Measurements from ENCODE around the gene C1orf159. TPM values are rescaled to one million over a fixed set of nuclear protein-coding genes. Genes with fewer than 3 reads are reported as not detected.
"Not testable (repeated sequence)": the region's sequence is repeated elsewhere in the genome, so short reads cannot be mapped to it uniquely, and the experiment has no call there.

C1orf159 gene
- total RNA-seq, 4 donors from 2014 or later: 14.0 to 32.0 (median 22.7) TPM

DNA sequence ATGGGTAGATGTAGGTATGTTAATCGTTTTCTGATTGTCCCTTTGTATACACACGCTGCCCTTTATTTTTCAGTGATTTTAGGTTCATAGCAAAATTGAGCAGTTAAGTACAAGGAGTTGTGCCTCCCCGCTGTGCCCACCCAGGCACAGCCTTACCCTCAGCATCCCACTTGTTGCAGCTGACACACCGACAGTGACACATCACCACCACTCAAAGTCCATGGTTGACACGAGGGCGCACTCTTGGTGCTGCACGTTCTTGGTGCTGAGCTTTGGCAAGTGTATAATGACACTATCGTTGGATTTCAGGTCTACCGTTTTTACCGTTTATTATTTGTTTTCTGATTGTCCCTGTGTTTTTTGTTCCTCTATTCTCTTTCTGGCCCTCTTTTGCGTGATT lies 15.6 kb downstream of the C1orf159 start:
- DNase-seq: peak in 1 of 3 donors; percentile 7
- no peak overlapping the region for H3K27ac ChIP-seq
- H3K36me3 ChIP-seq: no peaks in the 10 kb centered on the region
- no peak overlapping the region for H3K4me3 ChIP-seq
- H3K27me3 ChIP-seq: no peaks in the 10 kb centered on the region
- no peak for TF ChIP-seq POLR2A (IDR thresholded peaks at IDR 0.05)
- TF ChIP-seq, protein P1, sequence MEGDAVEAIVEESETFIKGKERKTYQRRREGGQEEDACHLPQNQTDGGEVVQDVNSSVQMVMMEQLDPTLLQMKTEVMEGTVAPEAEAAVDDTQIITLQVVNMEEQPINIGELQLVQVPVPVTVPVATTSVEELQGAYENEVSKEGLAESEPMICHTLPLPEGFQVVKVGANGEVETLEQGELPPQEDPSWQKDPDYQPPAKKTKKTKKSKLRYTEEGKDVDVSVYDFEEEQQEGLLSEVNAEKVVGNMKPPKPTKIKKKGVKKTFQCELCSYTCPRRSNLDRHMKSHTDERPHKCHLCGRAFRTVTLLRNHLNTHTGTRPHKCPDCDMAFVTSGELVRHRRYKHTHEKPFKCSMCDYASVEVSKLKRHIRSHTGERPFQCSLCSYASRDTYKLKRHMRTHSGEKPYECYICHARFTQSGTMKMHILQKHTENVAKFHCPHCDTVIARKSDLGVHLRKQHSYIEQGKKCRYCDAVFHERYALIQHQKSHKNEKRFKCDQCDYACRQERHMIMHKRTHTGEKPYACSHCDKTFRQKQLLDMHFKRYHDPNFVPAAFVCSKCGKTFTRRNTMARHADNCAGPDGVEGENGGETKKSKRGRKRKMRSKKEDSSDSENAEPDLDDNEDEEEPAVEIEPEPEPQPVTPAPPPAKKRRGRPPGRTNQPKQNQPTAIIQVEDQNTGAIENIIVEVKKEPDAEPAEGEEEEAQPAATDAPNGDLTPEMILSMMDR (IDR thresholded peaks at IDR 0.05): no peak
- H3K9me3 ChIP-seq: no peaks in the 10 kb centered on the region
- H3K4me1 ChIP-seq: no peaks in the 10 kb centered on the region

DNA sequence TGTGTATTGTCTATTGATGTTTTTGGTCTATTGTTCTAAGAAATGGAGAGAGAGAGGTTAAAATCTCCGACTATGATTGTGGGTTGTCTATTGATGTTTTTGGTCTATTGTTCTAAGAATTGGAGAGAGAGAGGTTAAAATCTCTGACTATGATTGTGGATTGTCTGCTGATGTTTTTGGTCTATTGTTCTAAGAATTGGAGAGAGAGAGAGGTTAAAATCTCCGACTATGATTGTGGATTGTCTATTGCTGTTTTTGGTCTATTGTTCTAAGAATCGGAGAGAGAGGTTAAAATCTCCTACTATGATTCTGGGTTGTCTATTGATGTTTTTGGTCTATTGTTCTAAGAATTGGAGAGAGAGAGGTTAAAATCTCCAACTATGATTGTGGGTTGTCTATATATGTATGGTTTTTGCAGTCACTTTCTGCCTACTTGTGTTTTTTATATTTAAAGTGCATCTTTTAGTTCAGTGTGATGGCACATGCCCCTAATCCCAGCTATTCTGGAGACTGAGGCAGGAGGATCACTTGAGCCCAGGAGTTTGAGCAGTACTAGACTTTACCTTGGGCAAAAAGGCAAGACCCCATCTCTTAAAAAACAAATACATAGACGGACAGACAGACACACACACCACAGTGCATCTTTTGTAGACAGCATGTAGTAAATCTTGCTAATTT lies 16.2 kb downstream of the C1orf159 start:
- TF ChIP-seq, protein P1 (IDR thresholded peaks at IDR 0.05): no peak
- TF ChIP-seq POLR2A (IDR thresholded peaks at IDR 0.05): no peak
- H3K27ac ChIP-seq: no peak overlapping the region
- H3K9me3 ChIP-seq: no peaks in the 10 kb centered on the region
- DNase-seq: no peak
- H3K27me3 ChIP-seq: no peaks in the 10 kb centered on the region
- H3K36me3 ChIP-seq: no peaks in the 10 kb centered on the region
- H3K4me3 ChIP-seq: no peak overlapping the region
- H3K4me1 ChIP-seq: no peaks in the 10 kb centered on the region

DNA sequence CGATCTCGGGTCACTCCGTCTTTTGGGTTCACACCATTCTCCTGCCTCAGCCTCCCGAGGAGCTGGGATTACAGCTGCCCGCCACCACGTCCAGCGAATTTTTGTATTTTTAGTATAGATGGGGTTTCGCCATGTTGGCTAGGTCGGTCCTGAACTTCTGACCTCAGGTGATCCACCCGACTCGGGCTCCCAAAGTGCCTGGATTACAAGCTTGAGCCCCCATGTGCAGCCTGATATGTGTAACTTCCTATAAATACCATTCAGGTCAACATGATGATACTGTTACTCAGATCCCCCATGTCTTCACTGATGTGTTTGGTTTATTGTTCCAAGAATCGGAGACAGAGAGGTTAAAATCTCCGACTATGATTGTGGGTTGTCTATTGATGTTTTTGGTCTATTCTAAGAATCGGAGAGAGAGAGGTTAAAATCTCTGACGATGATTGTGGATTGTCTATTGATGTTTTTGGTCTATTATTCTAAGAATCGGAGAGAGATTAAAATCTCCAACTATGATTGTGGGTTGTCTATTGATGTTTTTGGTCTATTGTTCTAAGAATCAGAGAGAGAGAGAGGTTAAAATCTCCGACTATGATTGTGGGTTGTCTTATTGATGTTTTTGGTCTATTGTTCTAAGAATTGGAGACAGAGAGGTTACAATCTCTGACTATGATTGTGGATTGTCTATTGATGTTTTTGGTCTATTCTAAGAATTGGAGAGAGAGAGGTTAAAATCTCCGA lies 17.0 kb downstream of the C1orf159 start:
- TF ChIP-seq, protein P1 (IDR thresholded peaks at IDR 0.05): no peak
- no peak for TF ChIP-seq POLR2A (IDR thresholded peaks at IDR 0.05)
- no peaks in the 10 kb centered on the region for H3K36me3 ChIP-seq
- H3K27ac ChIP-seq: no peak overlapping the region
- no peaks in the 10 kb centered on the region for H3K9me3 ChIP-seq
- peak in 1 of 3 donors; percentile 18 for DNase-seq
- H3K4me1 ChIP-seq: no peaks in the 10 kb centered on the region
- H3K4me3 ChIP-seq: no peak overlapping the region
- no peaks in the 10 kb centered on the region for H3K27me3 ChIP-seq

GRCh38 chr1:1096136-1096535 lies 19.8 kb downstream of the C1orf159 start:
- not testable (repeated sequence) for H3K9me3 ChIP-seq, H3K27ac ChIP-seq, H3K27me3 ChIP-seq, H3K36me3 ChIP-seq, H3K4me3 ChIP-seq, H3K4me1 ChIP-seq, DNase-seq

DNA sequence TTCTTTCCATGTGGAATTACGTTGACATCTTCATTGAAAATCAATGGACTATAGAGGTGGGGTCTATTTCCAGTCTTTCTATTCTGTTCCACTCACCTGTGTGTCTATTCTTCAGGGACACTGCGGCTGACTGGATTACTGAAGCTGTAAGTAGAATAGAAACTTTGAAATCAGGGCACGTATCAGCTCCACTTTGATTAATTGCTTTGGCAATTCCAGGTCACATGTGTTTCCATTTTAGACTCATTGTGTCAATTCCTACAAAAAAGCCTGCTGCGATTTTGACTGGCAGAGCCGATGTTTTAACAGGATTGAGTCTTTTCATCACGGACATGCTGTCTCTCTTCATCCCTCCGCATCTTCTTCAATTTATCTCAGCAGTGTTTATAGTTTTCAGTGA lies 20.9 kb downstream of the C1orf159 start:
- TF ChIP-seq POLR2A (IDR thresholded peaks at IDR 0.05): no peak
- TF ChIP-seq, protein P1 (IDR thresholded peaks at IDR 0.05): no peak

GRCh38 chr1:1093610-1093943 lies 22.3 kb downstream of the C1orf159 start:
- DNase-seq: peak in 1 of 3 donors; percentile 35
- Histone ChIP-seq H3K4me1 (no peaks in the 10 kb centered on the region), H3K27me3 (no peaks in the 10 kb centered on the region), H3K4me3 (no peak overlapping the region), H3K27ac (peak overlapping the region in 1 of 4 donors; percentile 35), H3K36me3 (no peaks in the 10 kb centered on the region), H3K9me3 (no peaks in the 10 kb centered on the region)
- TF ChIP-seq POLR2A (IDR thresholded peaks at IDR 0.05): no peak

More for the DNA sequence above, 20.9 kb downstream of the C1orf159 start:
- no peaks in the 10 kb centered on the region for H3K9me3 ChIP-seq
- H3K4me3 ChIP-seq: no peak overlapping the region
- no peaks in the 10 kb centered on the region for H3K27me3 ChIP-seq
- H3K4me1 ChIP-seq: no peaks in the 10 kb centered on the region
- no peak for DNase-seq
- H3K27ac ChIP-seq: no peak overlapping the region
- no peaks in the 10 kb centered on the region for H3K36me3 ChIP-seq
